GM23338 (cell line): ENCODE measurements around the gene AFF3. TPM values are rescaled to one million over a fixed set of nuclear protein-coding genes. Genes with fewer than 3 reads are reported as not detected.

ENCODE experiments used
- ATAC-seq: fragments of 200-7000 bp; cut with Tn5 transposase; 3 replicates; pipeline ENCODE4 v1.9.1; 2020
- DNase-seq: peaks from one replicate; pipeline ENCODE4 v3.0.0-alpha.2; 2015; ENCODE audit warnings: low spot score
- H2AFZ ChIP-seq: fragments of 200-600 bp; sonication (generic); 2 replicates; pipeline ENCODE4 v1.8.0; 2016; ENCODE audit warnings: antibody characterized with exemption, mild to moderate bottlenecking, moderate library complexity
- H3F3A ChIP-seq: fragments of 200-600 bp; sonication (generic); replicated peaks from 2 replicates; pipeline ENCODE4 v1.8.0; 2017; ENCODE audit warnings: antibody characterized with exemption, mixed run types, low read depth
- H3K27ac ChIP-seq: fragments of 200-600 bp; sonication (generic); 2 replicates; pipeline ENCODE4 v1.6.1; 2016; ENCODE audit warnings: low read depth
- H3K27me3 ChIP-seq: fragments of 200-600 bp; sonication (generic); 2 replicates; pipeline ENCODE4 v1.8.0; 2016; ENCODE audit warnings: mild to moderate bottlenecking, mixed run types, moderate library complexity; ENCODE audit not compliant: insufficient read depth
- H3K36me3 ChIP-seq: fragments of 200-600 bp; sonication (generic); 2 replicates; pipeline ENCODE4 v1.8.0; 2016; ENCODE audit warnings: mild to moderate bottlenecking; ENCODE audit not compliant: insufficient read depth
- H3K4me1 ChIP-seq: fragments of 200-600 bp; sonication (generic); 2 replicates; pipeline ENCODE4 v1.8.0; 2016; ENCODE audit warnings: mild to moderate bottlenecking, moderate library complexity; ENCODE audit not compliant: insufficient read depth
- H3K4me2 ChIP-seq: fragments of 200-600 bp; sonication (generic); 2 replicates; pipeline ENCODE4 v1.7.1; 2017; ENCODE audit warnings: mixed run types
- H3K4me3 ChIP-seq: fragments of 200-600 bp; sonication (generic); 2 replicates; pipeline ENCODE4 v1.6.1; 2016; ENCODE audit warnings: mixed run types
- H3K79me2 ChIP-seq: fragments of 200-600 bp; sonication (generic); replicated peaks from 2 replicates; pipeline ENCODE4 v1.8.0; 2017; ENCODE audit warnings: mild to moderate bottlenecking; ENCODE audit not compliant: insufficient read depth
- H3K9me2 ChIP-seq: fragments of 200-600 bp; sonication (generic); 2 replicates; pipeline ENCODE4 v1.8.0; 2017; ENCODE audit not compliant: insufficient read depth
- H4K20me1 ChIP-seq: fragments of 200-600 bp; sonication (generic); replicated peaks from 2 replicates; pipeline ENCODE4 v1.8.0; 2017; ENCODE audit warnings: mild to moderate bottlenecking; ENCODE audit not compliant: insufficient read depth
- H3K27ac Mint-ChIP-seq: 2 replicates; pipeline ENCODE4 v1.8.0; 2020; ENCODE audit warnings: inconsistent platforms, mild to moderate bottlenecking, moderate library complexity, mixed read lengths
- H3K27me3 Mint-ChIP-seq: 3 replicates; pipeline ENCODE4 v1.8.0; 2022; ENCODE audit warnings: low read depth, mild to moderate bottlenecking, moderate library complexity, mixed read lengths, inconsistent platforms; ENCODE audit not compliant: insufficient read depth, poor library complexity
- H3K36me3 Mint-ChIP-seq: 3 replicates; pipeline ENCODE4 v1.8.0; 2021; ENCODE audit warnings: low read depth, mild to moderate bottlenecking, inconsistent platforms, moderate library complexity, mixed read lengths
- H3K4me1 Mint-ChIP-seq: 3 replicates; pipeline ENCODE4 v1.8.0; 2020; ENCODE audit warnings: mild to moderate bottlenecking, inconsistent platforms, mixed read lengths
- H3K4me3 Mint-ChIP-seq: 3 replicates; pipeline ENCODE4 v1.8.0; 2021; ENCODE audit warnings: moderate library complexity, mild to moderate bottlenecking, inconsistent platforms, mixed read lengths
- H3K9me3 Mint-ChIP-seq: 3 replicates; pipeline ENCODE4 v1.8.0; 2020; ENCODE audit warnings: moderate library complexity, mild to moderate bottlenecking, inconsistent platforms, mixed read lengths
- CREB1 ChIP-seq: fragments of 250-450 bp; sonication (Bioruptor Pico); IDR thresholded peaks from 2 replicates; pipeline ENCODE4 v1.5.0; 2020; ENCODE audit warnings: low read depth, mild to moderate bottlenecking, moderate library complexity
- CTCF ChIP-seq, 2 experiments: fragments of 200-600 bp in 1 of 2; sonication (generic) in 1 of 2; conservative IDR thresholded peaks; 2 replicates each; pipeline versions ENCODE4 v1.5.1 to v1.6.1; 2016 to 2017; ENCODE audit warnings: antibody characterized with exemption in 2 of 2, low read depth in 2 of 2, mild to moderate bottlenecking in 2 of 2, moderate library complexity in 1 of 2
- ETS1 ChIP-seq: IDR thresholded peaks from 2 replicates; pipeline ENCODE4 v1.6.1; 2016; ENCODE audit warnings: antibody characterized with exemption
- EZH2 ChIP-seq: fragments of 200-600 bp; sonication (generic); IDR thresholded peaks from one replicate; pipeline ENCODE4 v1.8.0; 2017; ENCODE audit warnings: antibody characterized with exemption, mild to moderate bottlenecking, low read depth; ENCODE audit not compliant: unreplicated experiment
- EZH2phosphoT487 ChIP-seq: fragments of 200-600 bp; sonication (generic); IDR thresholded peaks from one replicate; pipeline ENCODE4 v1.8.1; 2018; ENCODE audit warnings: antibody characterized with exemption; ENCODE audit not compliant: unreplicated experiment
- JUNB ChIP-seq: IDR thresholded peaks from one replicate; pipeline ENCODE4 v1.6.1; 2016; ENCODE audit warnings: antibody characterized with exemption; ENCODE audit not compliant: unreplicated experiment
- NANOG ChIP-seq: IDR thresholded peaks from 2 replicates; pipeline ENCODE4 v1.6.1; 2016; ENCODE audit warnings: antibody characterized with exemption, borderline replicate concordance
- POLR2AphosphoS5 ChIP-seq: IDR thresholded peaks from 2 replicates; pipeline ENCODE4 v1.6.1; 2016; ENCODE audit warnings: antibody characterized with exemption, low read depth
- REST ChIP-seq: IDR thresholded peaks from one replicate; pipeline ENCODE4 v1.6.1; 2018; ENCODE audit warnings: antibody characterized with exemption; ENCODE audit not compliant: unreplicated experiment
- STAT1 ChIP-seq: IDR thresholded peaks from one replicate; pipeline ENCODE4 v1.6.1; 2016; ENCODE audit warnings: antibody characterized with exemption; ENCODE audit not compliant: unreplicated experiment
- ZNF114 ChIP-seq: fragments of 250-450 bp; sonication (Bioruptor Pico); IDR thresholded peaks from 2 replicates; pipeline ENCODE4 v1.5.0; 2020; ENCODE audit warnings: mild to moderate bottlenecking, moderate library complexity
- ZNF331 ChIP-seq: fragments of 250-450 bp; sonication (Bioruptor Pico); IDR thresholded peaks from 2 replicates; pipeline ENCODE4 v1.5.0; 2020; ENCODE audit warnings: low read depth, mild to moderate bottlenecking, moderate library complexity
- ZNF462 ChIP-seq: fragments of 250-450 bp; sonication (Bioruptor Pico); IDR thresholded peaks from 2 replicates; pipeline ENCODE4 v1.5.0; 2020; ENCODE audit warnings: mild to moderate bottlenecking, moderate library complexity
- polyA plus RNA-seq: library from polyadenylated mRNA; unstranded; fragments of >200 nt; fragmentation: Nextera tagmentation; extraction: Ambion mirVana; gene quantifications from 2 replicates; pipeline ENCODE4 v1.2.1, GENCODE V29; 2016
- total RNA-seq: library from RNA; depleted of rRNA; stranded (reverse); fragments of >200 nt; shearing (Covaris generic); gene quantifications from 2 replicates; pipeline ENCODE4 v1.2.3, GENCODE V29; 2014

The AFF3 gene
- total and polyA plus RNA-seq, 2 experiments from 2014 or later: 0.73 to 1.4 TPM

GRCh38 chr2:99831772-99832171 is 310.6 kb downstream of the AFF3 start:
- Mint-ChIP-seq H3K36me3 (no peaks in the 10 kb centered on the region), H3K27ac (no peak overlapping the region), H3K4me1 (no peaks in the 10 kb centered on the region), H3K9me3 (no peaks in the 10 kb centered on the region; the same call in 2 of the 3 replicates), H3K27me3 (no peaks in the 10 kb centered on the region), H3K4me3 (no peak overlapping the region)
- TF ChIP-seq ZNF114 (CRISPR knock-in tag) (no peak), EZH2 (no peak), NANOG (no peak), REST (no peak), CREB1 (no peak), CTCF (conservative IDR thresholded peaks at IDR 0.05; ENCODE audit: low read depth in 2 of 2) (no peak), ZNF462 (CRISPR knock-in tag) (no peak), STAT1 (no peak), EZH2phosphoT487 (no peak), ETS1 (no peak), JUNB (no peak), POLR2AphosphoS5 (no peak), ZNF331 (CRISPR knock-in tag) (no peak)
- Histone ChIP-seq H3K4me1 (no peaks in the 10 kb centered on the region), H3K36me3 (no peaks in the 10 kb centered on the region; the same call in 1 of the 2 replicates), H4K20me1 (no peaks in the 10 kb centered on the region), H3K9me2 (no peaks in the 10 kb centered on the region), H3K27ac (no peak overlapping the region), H3K4me3 (no peak overlapping the region), H3K27me3 (no peaks in the 10 kb centered on the region), H2AFZ (no peak overlapping the region), H3F3A (no peaks in the 10 kb centered on the region), H3K79me2 (no peaks in the 10 kb centered on the region), H3K4me2 (no peak overlapping the region)
- no peak for DNase-seq
- ATAC-seq: no peak
